Activated CD8-positive, alpha-beta memory T cell treated with anti-CD3 and anti-CD28 coated beads, Interleukin-2, amount 50 U/mL, for 4 hours (primary cell): Measurements from ENCODE around the gene ZNF219.

ENCODE experiments used
- DNase-seq: peaks from one replicate; pipeline ENCODE4 v3.0.0-alpha.2; 2020

The ZNF219 gene

DNA sequence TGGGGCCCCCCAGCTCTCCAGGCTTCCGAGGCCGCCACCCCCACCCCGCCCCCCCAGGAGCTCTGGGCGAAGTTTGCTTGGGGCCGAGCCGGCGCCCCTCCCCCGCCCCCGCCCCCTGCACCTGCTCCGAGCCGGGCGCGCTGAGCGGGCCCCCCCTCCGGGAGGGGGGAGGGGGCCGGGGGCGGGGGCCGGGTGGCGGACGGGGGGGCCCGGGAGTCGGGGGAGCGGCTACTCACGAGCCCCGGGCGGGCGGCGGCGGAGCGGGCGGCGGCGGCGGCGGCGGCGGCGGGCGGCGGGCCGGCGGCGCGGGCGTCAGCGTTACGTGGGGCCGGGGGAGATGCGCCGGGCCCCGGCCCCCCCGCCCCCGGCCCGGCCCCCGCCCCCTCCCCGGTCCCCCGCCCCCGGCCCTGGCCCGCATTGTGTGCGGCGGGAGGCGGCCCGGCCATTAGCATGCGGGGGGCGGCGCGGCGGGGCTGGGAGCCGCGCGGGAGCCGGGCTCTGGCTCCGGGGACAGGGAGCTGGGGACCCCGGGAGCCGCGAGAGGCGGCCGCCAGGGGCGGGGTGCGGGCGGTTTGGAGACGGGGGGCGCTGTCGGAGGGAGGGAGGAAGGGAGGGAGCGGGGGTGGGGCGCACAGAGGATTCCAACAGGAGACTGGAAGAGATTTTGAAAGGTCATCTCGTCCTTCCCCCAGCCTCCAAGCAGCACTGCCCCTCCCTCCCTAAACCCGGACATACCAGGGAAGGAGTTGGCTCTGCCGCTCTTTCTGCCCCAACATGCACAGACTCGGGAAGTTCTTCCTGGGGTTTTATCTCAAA, at the start of gene ZNF219:
ZNF219 (minus strand) TSS at position 580 of the 816 bp plus-strand sequence. CDS start 5,064 bp downstream, outside the sequence.
- no peak for DNase-seq

DNA sequence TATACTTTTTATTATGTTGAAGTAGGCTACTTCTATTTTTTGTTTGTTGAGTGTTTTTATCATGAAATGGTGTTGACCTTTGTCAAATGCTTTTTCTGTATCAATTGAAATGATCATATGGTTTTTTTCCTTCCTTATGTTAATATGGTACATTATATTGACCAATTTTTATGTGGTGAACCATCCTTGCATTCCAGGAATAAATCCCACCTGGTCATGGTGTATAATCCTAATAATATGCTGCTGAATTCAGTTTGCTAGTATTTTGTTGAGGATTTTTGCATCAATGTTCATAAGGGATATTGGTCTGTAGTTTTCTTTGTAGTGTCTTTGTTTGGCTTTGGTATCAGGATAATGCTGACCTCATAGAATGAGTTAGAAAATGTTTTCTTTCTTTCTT, 47.0 kb upstream of the ZNF219 start:
- no peak for DNase-seq

DNA sequence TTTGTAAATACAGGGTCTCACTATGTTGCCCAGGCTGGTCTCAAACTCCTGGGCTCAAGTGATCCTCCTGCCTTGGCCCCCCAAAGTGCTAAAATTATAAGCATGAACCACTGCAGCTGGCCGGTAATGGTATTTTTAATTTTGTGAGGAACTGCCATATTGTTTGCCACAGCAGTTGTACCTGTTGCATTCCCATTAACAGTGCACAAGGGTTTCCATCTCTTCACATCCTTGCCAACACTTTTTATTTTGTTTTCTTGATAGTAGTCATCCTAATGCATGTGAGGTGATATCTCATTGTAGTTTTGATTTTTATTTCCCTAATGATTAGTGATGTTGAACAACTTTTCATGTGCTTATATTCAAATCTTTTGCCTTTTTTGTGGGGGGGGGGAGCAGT, 43.9 kb upstream of the ZNF219 start:
- no peak for DNase-seq

GRCh38 chr14:21136024-21136423, 37.6 kb upstream of the ZNF219 start:
- DNase-seq, result no peak

- DNase-seq, result no peak
Measured at GRCh38 chr14:21133901-21134300, 35.4 kb upstream of the ZNF219 start.

DNA sequence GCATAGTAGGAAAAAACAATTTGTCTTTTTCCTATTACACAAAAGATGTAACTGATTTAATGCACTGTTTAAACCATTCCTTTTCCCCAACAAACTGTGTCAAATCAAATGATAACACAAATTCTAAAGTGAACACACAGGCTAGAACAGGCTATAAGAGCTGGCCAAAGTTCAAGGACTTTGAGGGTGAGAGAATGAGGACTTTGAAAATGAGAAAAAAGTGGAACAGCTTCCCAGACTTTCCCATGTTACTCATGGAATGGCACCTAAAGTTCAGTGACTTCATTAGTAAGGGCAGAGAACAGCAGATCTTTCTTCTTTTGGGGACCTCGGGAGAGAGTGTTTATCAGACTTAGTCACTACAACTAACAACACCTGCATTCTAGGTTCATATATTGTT, 25.0 kb upstream of the ZNF219 start:
- no peak for DNase-seq

- no peak for DNase-seq
Measured at GRCh38 chr14:21121122-21121521, 22.7 kb upstream of the ZNF219 start.

DNA sequence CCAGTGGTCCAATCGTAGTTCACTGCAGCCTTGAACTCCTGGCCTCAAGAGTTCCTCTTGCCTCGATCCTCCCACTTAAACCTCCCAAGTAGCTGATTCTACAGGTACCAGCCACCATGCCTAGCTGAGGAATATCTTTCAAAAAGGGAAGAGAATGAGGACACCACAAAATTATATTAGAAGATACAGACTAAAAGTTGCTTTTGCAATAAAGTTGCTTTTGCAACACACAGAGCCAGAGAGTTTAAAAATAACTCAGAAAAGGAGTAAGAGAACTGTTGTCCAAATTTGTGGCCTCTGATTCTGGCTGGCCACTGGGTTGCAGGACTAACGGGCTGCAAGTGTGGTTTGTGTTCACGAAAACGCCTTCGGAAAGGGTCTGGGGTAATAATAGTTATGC, 22.2 kb upstream of the ZNF219 start:
- no peak for DNase-seq

DNA sequence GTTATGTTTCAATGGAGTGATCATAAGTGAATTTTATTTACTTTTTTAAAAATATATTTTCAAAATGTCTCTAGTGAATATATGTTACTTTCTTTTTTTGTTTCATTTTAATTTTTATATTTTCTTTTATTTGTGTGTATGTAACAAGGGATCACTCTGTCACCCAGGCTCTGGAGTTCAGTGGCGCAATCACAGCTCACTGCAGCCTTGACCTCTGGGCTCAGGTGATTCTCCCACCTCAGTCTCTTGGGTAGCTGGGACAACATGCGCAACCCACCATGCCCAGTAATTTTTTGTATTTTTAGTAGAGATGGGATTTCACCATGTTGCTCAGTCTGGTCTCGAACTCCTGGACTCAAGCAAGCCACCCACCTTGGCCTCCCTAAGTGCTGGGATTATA, 20.5 kb upstream of the ZNF219 start:
- no peak for DNase-seq

DNA sequence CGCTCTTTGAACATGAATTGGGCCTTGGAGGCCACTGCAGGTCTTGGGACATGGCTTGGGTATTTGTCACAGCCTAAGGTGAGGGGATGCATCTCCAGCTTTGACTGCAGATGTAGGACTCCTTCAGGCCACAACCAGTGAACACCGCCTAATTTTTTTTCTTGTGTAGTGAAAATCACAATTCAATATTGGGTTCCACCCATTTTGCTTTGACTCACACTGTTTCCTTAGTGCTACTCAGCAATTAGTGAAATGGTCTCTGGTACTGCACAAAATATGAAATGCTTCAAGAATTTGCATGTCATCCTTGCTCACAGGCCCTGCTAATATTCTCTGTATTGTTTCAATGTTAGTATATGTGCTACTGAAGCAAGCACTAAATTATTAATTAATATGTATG, 14.9 kb upstream of the ZNF219 start:
- DNase-seq, result no peak

- DNase-seq, result no peak
Measured at GRCh38 chr14:21112255-21112654, 13.8 kb upstream of the ZNF219 start.

- no peak for DNase-seq
Measured at GRCh38 chr14:21109377-21110138, 11.1 kb upstream of the ZNF219 start.

GRCh38 chr14:21108791-21109190, 10.3 kb upstream of the ZNF219 start:
- no peak for DNase-seq

- DNase-seq, result no peak
Measured at GRCh38 chr14:21107283-21107800, 8.9 kb upstream of the ZNF219 start.

DNA sequence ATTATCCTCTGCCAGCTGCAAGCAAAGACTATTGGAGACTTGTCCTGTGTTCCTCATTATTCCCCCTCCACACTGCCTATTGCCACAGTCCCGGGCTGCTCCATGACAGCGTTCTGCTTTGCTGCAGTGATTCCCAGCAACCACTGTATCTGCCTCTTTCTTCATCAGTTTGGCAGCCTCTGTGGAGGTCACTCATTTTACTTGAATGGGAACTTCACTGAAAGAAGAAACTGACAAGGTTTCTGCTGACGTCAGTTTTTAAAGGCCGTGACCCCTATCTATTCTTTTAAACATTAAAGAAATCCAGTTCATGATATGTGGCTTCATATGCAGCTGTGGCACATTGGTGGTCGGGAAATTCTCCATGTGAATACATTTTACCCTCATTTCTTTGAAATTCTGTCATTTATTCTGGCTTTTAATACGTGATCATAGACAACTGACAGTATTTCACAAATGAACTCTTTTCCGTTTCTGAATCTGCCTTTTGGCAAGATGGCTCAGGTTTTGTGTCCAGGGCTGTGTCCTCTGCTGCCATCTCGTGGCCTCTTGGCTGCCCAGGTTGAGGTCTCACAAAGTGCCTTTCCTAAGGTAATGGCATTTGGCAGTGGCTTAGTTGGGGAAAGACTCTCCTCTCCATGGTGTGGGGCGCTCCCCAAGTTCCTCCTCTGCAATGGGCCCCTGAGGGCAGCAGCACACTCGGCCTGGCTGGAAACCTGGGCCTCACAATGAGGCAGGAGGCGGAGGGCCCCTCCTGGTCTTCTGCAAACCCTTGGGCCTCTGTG, 8.2 kb upstream of the ZNF219 start:
- DNase-seq, result peak; percentile 78

DNA sequence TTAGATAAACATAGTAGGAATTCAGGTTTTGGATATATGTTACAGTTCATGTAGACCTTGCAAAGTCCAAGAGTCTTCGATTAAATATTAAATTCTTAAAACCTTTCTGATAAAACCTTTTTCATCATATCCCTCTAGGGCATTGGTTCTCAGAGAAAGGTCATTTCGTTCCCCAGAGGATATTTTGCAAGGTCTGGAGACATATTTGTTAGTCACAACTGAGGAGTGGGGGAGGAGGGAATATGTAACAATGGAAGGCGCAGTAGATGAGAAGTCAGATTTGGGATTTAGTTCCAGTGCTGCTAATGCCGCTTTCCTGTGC, 7.7 kb upstream of the ZNF219 start:
- DNase-seq, result no peak

DNA sequence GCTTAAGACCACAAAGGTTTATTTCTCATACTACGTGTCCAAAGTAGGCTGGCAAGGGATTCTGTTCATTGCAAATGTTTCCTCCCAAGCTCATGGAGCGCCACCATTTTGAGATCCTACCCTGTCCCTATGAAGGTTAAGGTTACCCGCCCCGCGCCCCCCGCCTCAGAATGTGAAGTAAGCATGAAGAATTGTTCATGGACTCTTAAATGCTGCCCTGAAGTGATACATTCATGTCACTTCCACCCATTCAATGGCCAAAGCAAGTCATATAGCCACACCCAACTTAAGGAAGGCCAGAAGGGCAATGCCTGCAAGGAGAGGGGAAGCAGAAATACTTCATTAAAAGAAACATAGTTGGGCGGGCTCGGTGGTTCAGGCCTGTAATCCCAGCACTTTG, 6.6 kb upstream of the ZNF219 start:
- DNase-seq, result no peak

GRCh38 chr14:21104448-21105060, 6.1 kb upstream of the ZNF219 start:
- peak; percentile 58 for DNase-seq

- DNase-seq, result peak; percentile 93
Measured at GRCh38 chr14:21103710-21104447, 5.4 kb upstream of the ZNF219 start.

GRCh38 chr14:21103411-21103709, 4.9 kb upstream of the ZNF219 start:
- no peak for DNase-seq

- no peak for DNase-seq
Measured at GRCh38 chr14:21102521-21103410, 4.3 kb upstream of the ZNF219 start.
